ENCODE data around the gene ASAH2.

DNA sequence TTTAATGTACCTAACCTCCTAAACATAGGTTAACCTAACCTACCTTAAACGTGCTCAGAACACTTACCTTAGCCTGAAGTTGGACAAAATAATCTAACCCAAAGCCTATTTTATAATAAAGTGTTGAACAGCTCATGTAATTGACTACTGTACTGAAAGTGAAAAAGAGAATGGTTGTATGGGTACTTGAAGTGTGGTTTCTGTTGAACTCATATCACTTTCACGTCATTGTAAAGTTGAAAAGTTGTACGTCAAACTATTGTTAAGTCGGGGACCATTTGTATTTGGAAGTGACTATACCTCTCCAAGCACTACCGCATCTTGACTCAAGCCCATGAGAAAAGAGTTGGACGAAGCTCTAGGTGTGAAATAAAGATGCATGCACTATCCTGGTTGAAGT is 37.9 kb upstream of the ASAH2 start:
- no peak for TF ChIP-seq EP300 (IDR thresholded peaks at IDR 0.05)
- TF ChIP-seq, protein P1, sequence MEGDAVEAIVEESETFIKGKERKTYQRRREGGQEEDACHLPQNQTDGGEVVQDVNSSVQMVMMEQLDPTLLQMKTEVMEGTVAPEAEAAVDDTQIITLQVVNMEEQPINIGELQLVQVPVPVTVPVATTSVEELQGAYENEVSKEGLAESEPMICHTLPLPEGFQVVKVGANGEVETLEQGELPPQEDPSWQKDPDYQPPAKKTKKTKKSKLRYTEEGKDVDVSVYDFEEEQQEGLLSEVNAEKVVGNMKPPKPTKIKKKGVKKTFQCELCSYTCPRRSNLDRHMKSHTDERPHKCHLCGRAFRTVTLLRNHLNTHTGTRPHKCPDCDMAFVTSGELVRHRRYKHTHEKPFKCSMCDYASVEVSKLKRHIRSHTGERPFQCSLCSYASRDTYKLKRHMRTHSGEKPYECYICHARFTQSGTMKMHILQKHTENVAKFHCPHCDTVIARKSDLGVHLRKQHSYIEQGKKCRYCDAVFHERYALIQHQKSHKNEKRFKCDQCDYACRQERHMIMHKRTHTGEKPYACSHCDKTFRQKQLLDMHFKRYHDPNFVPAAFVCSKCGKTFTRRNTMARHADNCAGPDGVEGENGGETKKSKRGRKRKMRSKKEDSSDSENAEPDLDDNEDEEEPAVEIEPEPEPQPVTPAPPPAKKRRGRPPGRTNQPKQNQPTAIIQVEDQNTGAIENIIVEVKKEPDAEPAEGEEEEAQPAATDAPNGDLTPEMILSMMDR (IDR thresholded peaks at IDR 0.05) = no peak

Measured in esophagus muscularis mucosa (tissue), 3 donors.